GM12892 (cell line): ENCODE data around the gene SPATA2.

Experiments used
- POLR2A ChIP-seq: IDR thresholded peaks from 2 replicates; pipeline ENCODE4 v1.6.1; 2011; ENCODE audit warnings: low read depth, low read length, control low read depth
- POLR2AphosphoS5 ChIP-seq: IDR thresholded peaks from 2 replicates; pipeline ENCODE4 v1.6.1; 2011; ENCODE audit warnings: low read depth, low read length, control low read depth

DNA sequence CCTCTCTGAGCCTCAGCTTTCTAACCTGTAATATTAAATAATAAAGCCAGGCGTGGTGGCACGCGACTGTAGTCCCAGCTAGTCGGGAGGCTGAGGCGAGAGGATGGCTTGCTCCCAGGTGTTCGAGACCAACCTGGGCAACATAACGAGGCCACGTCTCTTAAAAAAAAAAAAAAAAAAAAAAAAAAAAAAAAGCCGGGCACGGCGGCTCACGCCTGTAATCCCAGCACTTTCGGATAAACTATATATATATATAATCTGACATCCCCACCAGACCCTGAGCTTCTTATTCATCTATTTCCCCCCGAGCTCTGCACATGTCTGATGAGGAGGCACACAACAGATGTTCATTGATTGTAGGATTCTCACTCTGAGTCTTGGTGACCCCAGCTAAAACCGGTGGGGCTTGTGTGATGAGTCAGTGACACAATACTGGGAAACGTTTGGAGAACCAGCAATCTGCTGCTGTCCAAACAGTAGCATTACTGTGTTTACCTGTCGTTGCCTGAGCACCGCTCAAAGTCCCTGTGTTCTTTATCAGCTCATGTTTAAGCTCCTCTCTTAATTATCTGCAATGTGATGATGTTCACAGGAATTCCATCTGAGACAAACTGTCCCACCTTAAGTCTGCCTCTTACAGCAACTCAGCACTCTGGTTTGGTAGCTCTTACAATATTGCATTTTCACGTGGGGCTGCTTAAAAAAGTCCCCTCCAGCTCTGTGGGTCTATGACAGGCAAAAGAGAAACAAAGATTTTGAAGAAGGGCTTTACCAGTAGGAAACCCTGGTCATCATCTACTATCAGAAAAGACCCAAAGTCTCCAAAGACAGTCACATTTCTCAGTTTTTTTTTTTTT lies 1.0 kb upstream of the SPATA2 start:
- TF ChIP-seq POLR2AphosphoS5: no peak; the same call in 1 of the 2 replicates
- TF ChIP-seq POLR2A: 0 out of 2 replicates have a peak, but pooled peaks have one; percentile 37
